OCI-LY1 (cell line): ENCODE measurements around the gene HJURP.

ENCODE experiments used
- H2AFZ ChIP-seq: fragments of 200-600 bp; sonication (generic), shearing (Covaris generic); 2 replicates; pipeline ENCODE4 v1.6.0; 2014; ENCODE audit warnings: antibody characterized with exemption, mild to moderate bottlenecking, low read length
- H3F3A ChIP-seq: fragments of 200-600 bp; sonication (generic), shearing (Covaris generic); 2 replicates; pipeline ENCODE4 v1.6.0; 2014; ENCODE audit warnings: mild to moderate bottlenecking, antibody characterized with exemption, low read length, moderate library complexity; ENCODE audit not compliant: insufficient read depth
- H3K27ac ChIP-seq: fragments of 200-600 bp; sonication (generic); 2 replicates; pipeline ENCODE4 v1.5.1; 2014; ENCODE audit warnings: low read length, mixed run types, mild to moderate bottlenecking, low read depth; ENCODE audit not compliant: poor library complexity, severe bottlenecking
- H3K27me3 ChIP-seq: fragments of 200-600 bp; sonication (generic); 2 replicates; pipeline ENCODE4 v1.6.0; 2014; ENCODE audit warnings: antibody characterized with exemption, mild to moderate bottlenecking, low read length, moderate library complexity; ENCODE audit not compliant: insufficient read depth
- H3K36me3 ChIP-seq: fragments of 200-600 bp; sonication (generic); 2 replicates; pipeline ENCODE4 v1.6.1; 2014; ENCODE audit warnings: mild to moderate bottlenecking, antibody characterized with exemption, low read length, moderate library complexity, mixed read lengths; ENCODE audit not compliant: insufficient read depth
- H3K4me1 ChIP-seq: fragments of 200-600 bp; sonication (generic); 2 replicates; pipeline ENCODE4 v1.5.1; 2014; ENCODE audit warnings: mild to moderate bottlenecking, low read length, moderate library complexity; ENCODE audit not compliant: insufficient read depth, severe bottlenecking
- H3K4me2 ChIP-seq: fragments of 200-600 bp; sonication (generic), shearing (Covaris generic); 2 replicates; pipeline ENCODE4 v1.6.1; 2014; ENCODE audit warnings: low read length
- H3K4me3 ChIP-seq: fragments of 200-600 bp; sonication (generic); 2 replicates; pipeline ENCODE4 v1.5.1; 2014; ENCODE audit warnings: low read length, low read depth, mild to moderate bottlenecking, mixed read lengths; ENCODE audit not compliant: poor library complexity, severe bottlenecking
- H3K79me2 ChIP-seq: fragments of 200-600 bp; shearing (Covaris generic); 2 replicates; pipeline ENCODE4 v1.6.1; 2016; ENCODE audit warnings: mixed run types, low read length, mixed read lengths; ENCODE audit not compliant: insufficient read depth
- H3K9ac ChIP-seq: fragments of 200-600 bp; sonication (generic), shearing (Covaris generic); 2 replicates; pipeline ENCODE4 v1.6.1; 2014; ENCODE audit warnings: mild to moderate bottlenecking, low read length, mixed read lengths
- H3K9me2 ChIP-seq: fragments of 200-600 bp; sonication (generic), shearing (Covaris generic); 2 replicates; pipeline ENCODE4 v1.6.1; 2014; ENCODE audit warnings: low read depth, mild to moderate bottlenecking, low read length, mixed read lengths
- H3K9me3 ChIP-seq: fragments of 200-600 bp; shearing (Covaris generic); 2 replicates; pipeline ENCODE4 v1.6.1; 2014; ENCODE audit warnings: low read length, mixed read lengths
- H4K20me1 ChIP-seq: fragments of 200-600 bp; sonication (generic), shearing (Covaris generic); 2 replicates; pipeline ENCODE4 v1.6.0; 2016; ENCODE audit warnings: mild to moderate bottlenecking, low read length; ENCODE audit not compliant: insufficient read depth
- EZH2 ChIP-seq: fragments of 200-600 bp; sonication (generic), shearing (Covaris generic); IDR thresholded peaks from 2 replicates; pipeline ENCODE4 v1.8.0; 2017; ENCODE audit warnings: borderline replicate concordance, mixed run types, mild to moderate bottlenecking, antibody characterized with exemption, low read length, moderate library complexity, mixed read lengths
- TF ChIP-seq, protein P1 (sequence below): fragments of 200-600 bp; sonication (generic), shearing (Covaris generic); IDR thresholded peaks from 2 replicates; pipeline ENCODE4 v1.5.1; 2017; ENCODE audit warnings: mild to moderate bottlenecking, antibody characterized with exemption, low read length, moderate library complexity, mixed read lengths

Gene HJURP

DNA sequence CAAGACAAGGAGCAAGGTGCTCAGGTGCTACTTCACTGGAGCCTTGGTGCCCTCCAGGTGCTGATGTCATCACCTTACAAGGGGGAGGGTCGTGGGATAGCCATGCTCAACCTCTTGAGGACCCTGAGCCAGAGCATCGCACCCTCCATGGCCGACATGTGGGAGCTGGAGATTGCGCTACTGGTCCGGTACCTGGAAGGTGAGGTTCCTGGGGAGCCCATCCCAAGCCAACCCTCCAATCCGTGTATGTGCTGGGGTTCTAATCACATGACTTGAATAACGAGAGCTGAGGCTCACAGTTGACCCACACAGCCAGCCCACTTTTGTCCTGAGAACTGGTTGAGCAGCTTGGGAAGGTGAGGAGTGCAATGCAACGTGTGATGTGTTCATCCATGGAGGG is 50.3 kb downstream of the HJURP start:
- no peak overlapping the region for H2AFZ ChIP-seq
- H3K9me2 ChIP-seq = no peaks in the 10 kb centered on the region
- no peak overlapping the region for H3K4me2 ChIP-seq
- no peaks in the 10 kb centered on the region for H4K20me1 ChIP-seq
- TF ChIP-seq, protein P1, sequence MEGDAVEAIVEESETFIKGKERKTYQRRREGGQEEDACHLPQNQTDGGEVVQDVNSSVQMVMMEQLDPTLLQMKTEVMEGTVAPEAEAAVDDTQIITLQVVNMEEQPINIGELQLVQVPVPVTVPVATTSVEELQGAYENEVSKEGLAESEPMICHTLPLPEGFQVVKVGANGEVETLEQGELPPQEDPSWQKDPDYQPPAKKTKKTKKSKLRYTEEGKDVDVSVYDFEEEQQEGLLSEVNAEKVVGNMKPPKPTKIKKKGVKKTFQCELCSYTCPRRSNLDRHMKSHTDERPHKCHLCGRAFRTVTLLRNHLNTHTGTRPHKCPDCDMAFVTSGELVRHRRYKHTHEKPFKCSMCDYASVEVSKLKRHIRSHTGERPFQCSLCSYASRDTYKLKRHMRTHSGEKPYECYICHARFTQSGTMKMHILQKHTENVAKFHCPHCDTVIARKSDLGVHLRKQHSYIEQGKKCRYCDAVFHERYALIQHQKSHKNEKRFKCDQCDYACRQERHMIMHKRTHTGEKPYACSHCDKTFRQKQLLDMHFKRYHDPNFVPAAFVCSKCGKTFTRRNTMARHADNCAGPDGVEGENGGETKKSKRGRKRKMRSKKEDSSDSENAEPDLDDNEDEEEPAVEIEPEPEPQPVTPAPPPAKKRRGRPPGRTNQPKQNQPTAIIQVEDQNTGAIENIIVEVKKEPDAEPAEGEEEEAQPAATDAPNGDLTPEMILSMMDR = no peak
- no peak for TF ChIP-seq EZH2
- H3K4me1 ChIP-seq = no peaks in the 10 kb centered on the region
- H3K4me3 ChIP-seq = no peak overlapping the region
- H3K79me2 ChIP-seq = no peaks in the 10 kb centered on the region
- no peaks in the 10 kb centered on the region for H3F3A ChIP-seq
- no peak overlapping the region for H3K27ac ChIP-seq
- H3K27me3 ChIP-seq = no peaks in the 10 kb centered on the region
- no peaks in the 10 kb centered on the region for H3K9me3 ChIP-seq
- no peaks in the 10 kb centered on the region for H3K36me3 ChIP-seq
- H3K9ac ChIP-seq = no peak overlapping the region

DNA sequence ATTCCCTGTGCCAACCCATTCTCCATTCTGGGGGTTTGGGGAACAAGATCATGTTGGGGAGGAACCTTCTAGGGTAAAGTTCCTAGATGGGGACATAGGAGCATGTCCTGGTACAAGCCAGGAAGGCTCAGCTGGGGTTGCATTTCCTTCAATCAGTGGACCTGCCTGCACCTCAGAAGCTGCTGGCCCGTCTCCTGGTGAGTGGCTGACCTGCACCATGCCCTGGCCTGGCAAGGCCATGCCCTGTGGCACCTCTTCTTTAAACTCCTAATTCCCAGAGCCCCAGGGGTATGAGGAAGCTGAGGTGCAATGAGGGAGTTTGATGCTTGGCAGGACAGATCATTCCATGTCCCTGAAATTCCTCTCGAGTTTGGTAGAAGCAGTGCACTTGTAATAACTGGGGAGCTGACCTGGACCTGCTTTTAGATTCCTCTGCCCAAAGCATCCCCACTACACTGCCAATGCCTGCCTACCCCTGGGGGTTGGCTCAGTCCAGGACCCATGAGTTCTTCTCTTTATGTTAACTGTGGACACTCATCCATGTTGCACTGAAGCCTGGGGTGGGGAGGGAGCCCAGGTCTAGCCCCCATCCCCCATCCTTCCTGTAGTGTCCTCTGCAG is 50.9 kb downstream of the HJURP start:
- Histone ChIP-seq H3K27me3 (no peaks in the 10 kb centered on the region), H3K9me3 (no peaks in the 10 kb centered on the region), H3K9ac (no peak overlapping the region), H3K36me3 (no peaks in the 10 kb centered on the region), H3K4me1 (no peaks in the 10 kb centered on the region), H3K4me2 (no peak overlapping the region), H3K4me3 (no peak overlapping the region), H3F3A (no peaks in the 10 kb centered on the region), H4K20me1 (no peaks in the 10 kb centered on the region), H3K27ac (no peak overlapping the region), H3K9me2 (no peaks in the 10 kb centered on the region), H2AFZ (no peak overlapping the region), H3K79me2 (no peaks in the 10 kb centered on the region)
- TF ChIP-seq, protein P1 = no peak
- TF ChIP-seq EZH2 = no peak

DNA sequence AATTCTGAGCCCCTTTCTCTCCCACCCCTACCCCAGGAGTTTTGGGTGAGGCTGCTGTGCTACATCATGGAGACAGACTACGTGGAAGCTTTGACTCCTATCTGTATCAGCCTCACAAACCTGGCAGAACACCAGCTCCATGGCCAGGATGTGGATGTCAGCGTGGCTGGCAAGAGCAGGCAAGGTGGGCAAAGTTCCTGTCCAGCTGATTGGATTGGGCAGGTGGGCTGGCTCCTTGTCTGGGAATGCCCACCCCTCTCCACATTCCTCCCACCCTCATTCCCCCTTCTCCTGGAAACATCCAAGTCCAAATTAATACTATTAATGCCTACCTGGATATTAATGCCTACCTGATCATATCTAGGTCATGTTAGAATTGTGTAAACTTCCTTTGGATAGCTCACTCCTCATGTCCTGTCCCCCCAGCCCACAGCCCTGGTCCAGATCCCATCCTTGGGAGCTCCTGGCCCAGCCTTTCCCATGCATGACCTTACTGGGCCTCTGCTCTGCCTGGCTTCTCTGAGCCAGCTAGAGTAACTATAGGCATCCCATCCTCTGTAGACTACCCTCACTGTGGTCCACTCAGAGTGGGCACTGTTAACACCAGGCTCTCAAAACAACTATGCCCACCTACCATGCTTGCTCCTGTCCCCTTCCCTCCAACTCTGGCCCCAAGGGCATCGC is 52.1 kb downstream of the HJURP start:
- no peak overlapping the region for H2AFZ ChIP-seq
- no peak overlapping the region for H3K4me2 ChIP-seq
- TF ChIP-seq, protein P1 = no peak
- no peak for TF ChIP-seq EZH2
- no peak overlapping the region for H3K27ac ChIP-seq
- no peaks in the 10 kb centered on the region for H3K9me3 ChIP-seq
- no peak overlapping the region for H3K4me3 ChIP-seq
- no peaks in the 10 kb centered on the region for H3K9me2 ChIP-seq
- no peaks in the 10 kb centered on the region for H3F3A ChIP-seq
- no peaks in the 10 kb centered on the region for H3K27me3 ChIP-seq
- H3K79me2 ChIP-seq = no peaks in the 10 kb centered on the region
- no peaks in the 10 kb centered on the region for H3K36me3 ChIP-seq
- no peak overlapping the region for H3K9ac ChIP-seq
- H4K20me1 ChIP-seq = no peaks in the 10 kb centered on the region
- no peaks in the 10 kb centered on the region for H3K4me1 ChIP-seq
